GM18511 (cell line): ENCODE results near the gene TOP3A.

Experiments used
- ATAC-seq: cut with Tn5 transposase; IDR thresholded peaks from one replicate; pipeline ENCODE4 v1.9.1; 2021; ENCODE audit warnings: mild to moderate bottlenecking, moderate library complexity; ENCODE audit not compliant: unreplicated experiment

TOP3A gene

GRCh38 chr17:18235743-18236256, 79.0 kb downstream of the TOP3A start:
- ATAC-seq = no peak

GRCh38 chr17:18234853-18235380, 79.9 kb downstream of the TOP3A start:
- ATAC-seq = no peak

GRCh38 chr17:18233803-18234518, 80.8 kb downstream of the TOP3A start:
- no peak for ATAC-seq

GRCh38 chr17:18231164-18231563, 83.6 kb downstream of the TOP3A start:
- ATAC-seq = no peak

- no peak for ATAC-seq
Measured at GRCh38 chr17:18230288-18231141, 84.3 kb downstream of the TOP3A start.

- ATAC-seq = no peak
Measured at GRCh38 chr17:18229771-18230170, 85.0 kb downstream of the TOP3A start.

- ATAC-seq = no peak
Measured at GRCh38 chr17:18229254-18229653, 85.5 kb downstream of the TOP3A start.

GRCh38 chr17:18228176-18228682, 86.6 kb downstream of the TOP3A start:
- no peak for ATAC-seq

GRCh38 chr17:18227635-18228034, 87.2 kb downstream of the TOP3A start:
- ATAC-seq = no peak

- ATAC-seq = no peak
Measured at GRCh38 chr17:18226284-18226945, 88.4 kb downstream of the TOP3A start.

- ATAC-seq = peak; percentile 27
Measured at GRCh38 chr17:18225642-18226283, 89.0 kb downstream of the TOP3A start.

GRCh38 chr17:18225121-18225641, 89.6 kb downstream of the TOP3A start, which contains the start of gene LLGL1:
Gene LLGL1, plus strand, starts transcription at chr17:18225635. Its CDS starts 48 bp downstream, at chr17:18225683.
- peak; percentile 91 for ATAC-seq

GRCh38 chr17:18224387-18225120, 90.2 kb downstream of the TOP3A start:
- no peak for ATAC-seq

- no peak for ATAC-seq
Measured at GRCh38 chr17:18224053-18224386, 90.8 kb downstream of the TOP3A start.
